PFSK-1 (cell line): ENCODE results near the gene GRIK3.

ENCODE experiments used
- FOXP2 ChIP-seq: optimal IDR thresholded peaks from 2 replicates; pipeline ENCODE3; 2011; ENCODE audit warnings: borderline replicate concordance, control low read depth, inconsistent platforms; ENCODE audit not compliant: insufficient read depth; ENCODE audit errors: extremely low read length, extremely low read depth
- POLR2AphosphoS5 ChIP-seq: IDR thresholded peaks from 2 replicates; pipeline ENCODE4 v1.6.1; 2012; ENCODE audit warnings: low read depth, mild to moderate bottlenecking, control low read depth, low read length, moderate library complexity
- SIN3A ChIP-seq: IDR thresholded peaks from 2 replicates; pipeline ENCODE4 v1.6.1; 2012; ENCODE audit warnings: mild to moderate bottlenecking, low read length, moderate library complexity, borderline replicate concordance; ENCODE audit not compliant: insufficient read depth
- TAF1 ChIP-seq: IDR thresholded peaks from 2 replicates; pipeline ENCODE4 v1.6.1; 2012; ENCODE audit warnings: low read length, control low read depth, borderline replicate concordance; ENCODE audit not compliant: insufficient read depth
- TF ChIP-seq, protein P1 (sequence below), 2 experiments: IDR thresholded peaks; 2 replicates each; pipeline versions ENCODE4 v1.6.1 to v1.8.0; 2011 to 2012; ENCODE audit warnings: low read depth in 2 of 2, low read length in 2 of 2, control low read depth in 1 of 2, inconsistent platforms in 1 of 2, mild to moderate bottlenecking in 1 of 2, moderate library complexity in 1 of 2; ENCODE audit not compliant: insufficient read depth in 1 of 2

The GRIK3 gene

GRCh38 chr1:36881068-36881405 lies 153.3 kb downstream of the GRIK3 start:
- TF ChIP-seq, protein P1, sequence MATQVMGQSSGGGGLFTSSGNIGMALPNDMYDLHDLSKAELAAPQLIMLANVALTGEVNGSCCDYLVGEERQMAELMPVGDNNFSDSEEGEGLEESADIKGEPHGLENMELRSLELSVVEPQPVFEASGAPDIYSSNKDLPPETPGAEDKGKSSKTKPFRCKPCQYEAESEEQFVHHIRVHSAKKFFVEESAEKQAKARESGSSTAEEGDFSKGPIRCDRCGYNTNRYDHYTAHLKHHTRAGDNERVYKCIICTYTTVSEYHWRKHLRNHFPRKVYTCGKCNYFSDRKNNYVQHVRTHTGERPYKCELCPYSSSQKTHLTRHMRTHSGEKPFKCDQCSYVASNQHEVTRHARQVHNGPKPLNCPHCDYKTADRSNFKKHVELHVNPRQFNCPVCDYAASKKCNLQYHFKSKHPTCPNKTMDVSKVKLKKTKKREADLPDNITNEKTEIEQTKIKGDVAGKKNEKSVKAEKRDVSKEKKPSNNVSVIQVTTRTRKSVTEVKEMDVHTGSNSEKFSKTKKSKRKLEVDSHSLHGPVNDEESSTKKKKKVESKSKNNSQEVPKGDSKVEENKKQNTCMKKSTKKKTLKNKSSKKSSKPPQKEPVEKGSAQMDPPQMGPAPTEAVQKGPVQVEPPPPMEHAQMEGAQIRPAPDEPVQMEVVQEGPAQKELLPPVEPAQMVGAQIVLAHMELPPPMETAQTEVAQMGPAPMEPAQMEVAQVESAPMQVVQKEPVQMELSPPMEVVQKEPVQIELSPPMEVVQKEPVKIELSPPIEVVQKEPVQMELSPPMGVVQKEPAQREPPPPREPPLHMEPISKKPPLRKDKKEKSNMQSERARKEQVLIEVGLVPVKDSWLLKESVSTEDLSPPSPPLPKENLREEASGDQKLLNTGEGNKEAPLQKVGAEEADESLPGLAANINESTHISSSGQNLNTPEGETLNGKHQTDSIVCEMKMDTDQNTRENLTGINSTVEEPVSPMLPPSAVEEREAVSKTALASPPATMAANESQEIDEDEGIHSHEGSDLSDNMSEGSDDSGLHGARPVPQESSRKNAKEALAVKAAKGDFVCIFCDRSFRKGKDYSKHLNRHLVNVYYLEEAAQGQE (IDR thresholded peaks at IDR 0.05; ENCODE audit: insufficient read depth in 1 of 2, low read depth in 2 of 2, low read length in 2 of 2): no peak
- TF ChIP-seq SIN3A (no peak), POLR2AphosphoS5 (no peak), FOXP2 (no peak), TAF1 (no peak)

- TF ChIP-seq, protein P1 (IDR thresholded peaks at IDR 0.05; ENCODE audit: insufficient read depth in 1 of 2, low read depth in 2 of 2, low read length in 2 of 2): no peak
- TF ChIP-seq POLR2AphosphoS5: no peak
- no peak for TF ChIP-seq FOXP2
- no peak for TF ChIP-seq SIN3A
- TF ChIP-seq TAF1: no peak
Observed at GRCh38 chr1:36880155-36881067, 153.9 kb downstream of the GRIK3 start.

DNA sequence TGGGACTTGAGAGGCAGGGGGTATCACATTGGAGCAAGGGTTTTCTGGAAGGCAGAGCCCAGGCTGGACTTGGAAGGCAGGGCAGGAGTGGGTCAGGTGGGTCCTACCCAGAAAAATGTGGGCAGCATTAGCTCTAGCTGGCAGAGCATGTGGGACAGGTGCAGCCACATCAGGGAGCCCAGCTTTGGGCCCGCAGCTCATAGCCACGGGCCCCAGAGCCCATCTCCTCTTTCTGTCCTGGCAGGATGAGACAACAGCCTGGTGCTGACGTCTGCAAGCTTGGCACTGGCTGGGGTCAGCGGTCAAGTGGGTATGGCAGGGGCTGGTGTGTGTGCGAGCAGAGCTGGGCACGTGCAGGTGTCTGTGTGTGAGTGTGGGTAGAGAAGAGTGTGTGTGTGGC lies 154.7 kb downstream of the GRIK3 start:
- TF ChIP-seq SIN3A (no peak), POLR2AphosphoS5 (no peak), FOXP2 (no peak), TAF1 (no peak)
- TF ChIP-seq, protein P1 (IDR thresholded peaks at IDR 0.05; ENCODE audit: insufficient read depth in 1 of 2, low read depth in 2 of 2, low read length in 2 of 2): no peak

GRCh38 chr1:36876990-36877389 lies 157.3 kb downstream of the GRIK3 start:
- TF ChIP-seq FOXP2: no peak
- TF ChIP-seq POLR2AphosphoS5: no peak
- TF ChIP-seq TAF1: no peak
- TF ChIP-seq, protein P1 (IDR thresholded peaks at IDR 0.05; ENCODE audit: insufficient read depth in 1 of 2, low read depth in 2 of 2, low read length in 2 of 2): no peak
- TF ChIP-seq SIN3A: no peak
